Subcutaneous adipose tissue (tissue), 4 donors: Measurements from ENCODE around the gene KANSL2. TPM values are rescaled to one million over a fixed set of nuclear protein-coding genes. Genes with fewer than 3 reads are reported as not detected.

ENCODE experiments used
- small RNA-seq: library from RNA; depleted of rRNA; stranded (forward); fragments of <200 nt; gene quantifications from one replicate; pipeline ENCODE3, GENCODE V24; 2016
- total RNA-seq, 4 donors: library from RNA; depleted of rRNA; stranded (reverse); fragments of >200 nt; gene quantifications; one replicate each; pipeline ENCODE4 v1.1.0, GENCODE V29; 2016
- TF ChIP-seq, protein P1 (sequence below): fragments of 450-650 bp; IDR thresholded peaks from one replicate; pipeline ENCODE4 v1.5.1; 2016; ENCODE audit warnings: low read depth, mild to moderate bottlenecking, control low read depth, antibody characterized with exemption, moderate library complexity

Gene KANSL2
- total RNA-seq, 4 donors from 2014 or later: 31.1 to 61.6 (median 39.0) TPM

DNA sequence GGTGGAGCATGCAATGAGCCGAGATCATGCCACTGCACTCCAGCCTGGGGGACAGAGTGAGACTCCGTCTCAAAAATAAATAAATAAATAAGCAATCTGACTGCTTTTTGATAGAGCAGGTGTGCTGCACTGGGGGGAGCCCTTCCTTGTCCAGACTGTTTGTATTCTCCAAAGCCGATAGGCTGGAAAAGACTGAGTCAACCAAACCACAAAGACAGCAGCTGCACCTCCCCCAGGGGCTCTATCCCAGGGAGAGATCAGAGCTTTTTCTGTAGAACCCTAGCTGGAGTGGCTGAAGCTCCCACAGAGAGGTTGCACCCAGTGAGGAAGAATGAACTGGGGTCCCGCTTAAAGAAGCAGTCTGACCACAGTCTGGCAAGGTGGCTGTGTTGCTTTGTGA, 66.4 kb downstream of the KANSL2 start:
- TF ChIP-seq, protein P1, sequence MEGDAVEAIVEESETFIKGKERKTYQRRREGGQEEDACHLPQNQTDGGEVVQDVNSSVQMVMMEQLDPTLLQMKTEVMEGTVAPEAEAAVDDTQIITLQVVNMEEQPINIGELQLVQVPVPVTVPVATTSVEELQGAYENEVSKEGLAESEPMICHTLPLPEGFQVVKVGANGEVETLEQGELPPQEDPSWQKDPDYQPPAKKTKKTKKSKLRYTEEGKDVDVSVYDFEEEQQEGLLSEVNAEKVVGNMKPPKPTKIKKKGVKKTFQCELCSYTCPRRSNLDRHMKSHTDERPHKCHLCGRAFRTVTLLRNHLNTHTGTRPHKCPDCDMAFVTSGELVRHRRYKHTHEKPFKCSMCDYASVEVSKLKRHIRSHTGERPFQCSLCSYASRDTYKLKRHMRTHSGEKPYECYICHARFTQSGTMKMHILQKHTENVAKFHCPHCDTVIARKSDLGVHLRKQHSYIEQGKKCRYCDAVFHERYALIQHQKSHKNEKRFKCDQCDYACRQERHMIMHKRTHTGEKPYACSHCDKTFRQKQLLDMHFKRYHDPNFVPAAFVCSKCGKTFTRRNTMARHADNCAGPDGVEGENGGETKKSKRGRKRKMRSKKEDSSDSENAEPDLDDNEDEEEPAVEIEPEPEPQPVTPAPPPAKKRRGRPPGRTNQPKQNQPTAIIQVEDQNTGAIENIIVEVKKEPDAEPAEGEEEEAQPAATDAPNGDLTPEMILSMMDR: no peak

DNA sequence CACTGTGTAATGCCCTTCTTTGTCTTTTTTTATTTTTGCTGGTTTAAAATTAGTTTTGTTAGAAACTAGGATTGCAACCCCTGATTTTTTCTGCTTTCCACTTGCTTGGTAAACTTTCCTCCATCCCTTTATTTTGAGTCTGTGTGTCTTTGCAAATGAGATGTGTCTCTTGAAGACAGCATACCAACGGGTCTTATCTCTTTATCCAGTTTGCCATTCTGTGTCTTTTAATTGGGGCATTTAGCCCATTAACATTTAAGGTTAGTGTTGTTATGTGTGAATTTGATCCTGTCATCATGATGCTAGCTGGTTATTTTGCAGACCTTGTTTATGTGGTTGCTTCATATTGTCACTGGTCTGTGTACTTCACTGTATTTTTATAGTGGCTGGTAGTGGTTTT, 68.7 kb downstream of the KANSL2 start:
- TF ChIP-seq, protein P1: no peak

Small RNA genes within 50 kb of the gene (small RNA-seq; reads per million reads assigned to genes)
- not detected for gene MIR1291
- 4.0 reads per million, percentile 70 among the genes with 10 or more reads in this experiment for gene SNORA2A
- 2.8 reads per million, percentile 56 among the genes with 10 or more reads in this experiment for gene SNORA2B
- 2.1 reads per million, percentile 39 among the genes with 10 or more reads in this experiment for gene SNORA2C

Other genes with a start within 250 kb of the KANSL2 start
- not detected for gene ANP32D, start 209.7 kb downstream of the KANSL2 start, total RNA-seq
- not detected for gene C12orf54, start 199.7 kb downstream of the KANSL2 start, total RNA-seq
- not detected for gene OR8S1, start 156.6 kb downstream of the KANSL2 start, total RNA-seq
- gene LALBA, start 112.2 kb downstream of the KANSL2 start, total RNA-seq: not detected
- 10 to 100 TPM; 22.6 to 41.6 (median 28.1) TPM for gene CCNT1, start 34.5 kb upstream of the KANSL2 start, total RNA-seq
- gene ADCY6, start 106.9 kb upstream of the KANSL2 start, total RNA-seq: 100 to 1,000 TPM in 1 of 4 donors, 10 to 100 TPM in 3; 30.8 to 144 (median 55.9) TPM
- gene CACNB3, start 136.3 kb upstream of the KANSL2 start, total RNA-seq: 10 to 100 TPM in 1 of 4 donors, 1 to 10 TPM in 3; 2.4 to 12.4 (median 6.4) TPM
- 10 to 100 TPM; 37.0 to 65.7 (median 52.6) TPM for gene DDX23, start 169.9 kb upstream of the KANSL2 start, total RNA-seq
- gene RND1, start 183.6 kb upstream of the KANSL2 start, total RNA-seq: 1 to 10 TPM in 1 of 4 donors, under 1 TPM in 2, not detected in 1; 0.17 to 2.6 (median 0.98) TPM
- gene FKBP11, start 243.3 kb upstream of the KANSL2 start, total RNA-seq: 1 to 10 TPM; 3.0 to 6.8 (median 5.3) TPM